Measurements from ENCODE around the gene SAPCD2. TPM values are rescaled to one million over a fixed set of nuclear protein-coding genes. Genes with fewer than 3 reads are reported as not detected.

Gene SAPCD2
- total and polyA plus RNA-seq, 2 of the 8 experiments (the other 6 are each of a cell fraction or from before 2014, with no cell fraction given), result 12.7 to 32.1 TPM

DNA sequence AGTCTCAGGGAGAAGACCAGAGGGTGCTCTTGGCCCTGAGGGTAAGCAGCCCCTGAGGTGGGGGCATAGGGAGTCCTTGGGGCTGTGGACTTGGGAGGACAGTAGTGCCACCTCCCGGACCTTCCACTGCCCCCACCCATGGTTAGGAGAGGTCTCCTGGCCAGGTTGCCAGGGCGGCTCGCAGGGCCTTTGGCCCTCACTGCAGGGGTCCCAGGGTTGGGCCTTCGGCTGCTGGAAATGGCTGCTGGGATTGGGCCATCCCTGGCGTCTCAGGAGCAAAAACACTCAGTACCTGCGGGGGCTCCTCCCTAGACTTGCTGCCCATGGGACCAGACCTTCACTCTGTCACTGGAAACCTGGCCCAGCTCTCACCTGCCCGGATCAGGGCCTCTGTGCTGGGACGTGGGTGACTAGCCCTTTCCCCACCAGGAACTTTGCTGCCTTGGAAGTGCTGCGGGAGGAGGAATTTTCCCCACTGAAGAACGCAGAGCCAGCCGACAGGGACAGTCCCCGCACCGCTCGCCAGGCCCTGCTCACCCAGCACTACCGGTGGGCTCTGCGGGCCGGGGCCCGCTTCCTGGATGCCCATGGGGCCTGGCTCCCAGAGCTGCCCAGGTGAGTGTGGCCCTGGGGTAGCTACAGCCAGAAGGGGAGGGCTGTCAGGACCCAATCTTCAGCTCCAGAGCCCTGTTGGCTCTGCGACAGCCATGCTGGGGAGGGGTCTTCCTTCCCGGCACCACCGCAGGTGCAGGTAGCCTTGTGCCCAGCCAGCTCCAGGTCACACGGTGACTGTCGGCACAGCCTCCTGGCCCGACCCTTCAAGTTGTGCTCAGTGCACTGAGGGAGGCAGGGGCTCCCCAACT lies 10.1 kb upstream of the SAPCD2 start:
- H3K56ac ChIP-seq (replicated peaks; ENCODE audit: insufficient read length, low read depth, low read length), result no peak overlapping the region
- no peaks in the 10 kb centered on the region; a peak in 1 of 8 replicates for H3K36me3 ChIP-seq (ENCODE audit: control insufficient read depth in 2 of 4, insufficient read depth in 4 of 4, low read length in 3 of 4)
- ChIA-PET CTCF (ENCODE audit: partially characterized antibody) (interaction anchor here (1.8 to 2.1 kb wide), 3 partner anchors 10 to 16 kb away, joined by 8 to 11 read pairs (median 10); partner anchors contain the start of gene SAPCD2), POLR2A (ENCODE audit: partially characterized antibody) (interaction anchor here (1.1 kb wide), 1 partner anchor 14 kb away, joined by 3 read pairs; no protein-coding TSS in a partner anchor)
- no peak overlapping the region for H2BK5ac ChIP-seq (ENCODE audit: low read depth, low read length)
- H3K14ac ChIP-seq (ENCODE audit: insufficient read length), result no peak overlapping the region
- H3K23ac ChIP-seq (ENCODE audit: insufficient read length), result no peak overlapping the region
- no peak overlapping the region for H2AFZ ChIP-seq (ENCODE audit: low read length)
- no peak overlapping the region for H3K4ac ChIP-seq (replicated peaks; ENCODE audit: insufficient read length, low read depth, low read length)
- H2BK12ac ChIP-seq (ENCODE audit: low read depth, low read length), result no peak overlapping the region
- no peaks in the 10 kb centered on the region for H3K79me1 ChIP-seq (ENCODE audit: low read depth, low read length)
- H4K91ac ChIP-seq (replicated peaks; ENCODE audit: insufficient read length, low read length), result no peak overlapping the region
- no peaks in the 10 kb centered on the region for H3K9me3 ChIP-seq (ENCODE audit: insufficient read depth in 2 of 2, low read depth in 1 of 2, low read length in 1 of 2)
- H3K4me3 ChIP-seq (ENCODE audit: extremely low read depth in 1 of 4, insufficient read depth in 2 of 4, low read depth in 3 of 4, low read length in 4 of 4), result no peak overlapping the region
- peaks cover 20 to 53% (median 35%) of the 10 kb centered on the region in 4 experiments for H3K27me3 ChIP-seq (replicated peaks in 1 of 4; ENCODE audit: control insufficient read depth in 3 of 4, extremely low read depth in 1 of 4, insufficient read depth in 3 of 4, low read length in 3 of 4)
- peaks cover 13% of the 10 kb centered on the region; the same call in 1 of the 2 replicates for H3K23me2 ChIP-seq (ENCODE audit: low read depth, low read length)
- FAIRE-seq, result no peak
- H3K27ac ChIP-seq (ENCODE audit: low read depth, low read length), result no peak overlapping the region
- no peak overlapping the region for H3K18ac ChIP-seq (ENCODE audit: extremely low read depth, low read length)
- no peak overlapping the region for H3K9ac ChIP-seq (replicated peaks in 1 of 4; ENCODE audit: extremely low read depth in 1 of 4, low read depth in 3 of 4, low read length in 3 of 4)
- H4K20me1 ChIP-seq (replicated peaks in 1 of 2; ENCODE audit: control insufficient read depth in 1 of 2, insufficient read depth in 2 of 2, low read length in 2 of 2), result peaks cover 0 to 7% of the 10 kb centered on the region in 2 experiments
- H2BK15ac ChIP-seq (ENCODE audit: low read length), result no peak overlapping the region
- peaks cover 0 to 13% (median 8%) of the 10 kb centered on the region in 4 experiments; a peak in 6 of 7 replicates for H3K4me1 ChIP-seq (replicated peaks in 1 of 4; ENCODE audit: control insufficient read depth in 3 of 4, insufficient read depth in 4 of 4, low read length in 3 of 4)
- no peak overlapping the region for H2BK120ac ChIP-seq (replicated peaks; ENCODE audit: low read depth, low read length)
- H3K4me2 ChIP-seq (ENCODE audit: insufficient read depth in 1 of 2, low read depth in 2 of 2, low read length in 2 of 2), result no peak overlapping the region
- 81% methylated on average over 21 of the region's 24 CpGs; no CpG with 5 or more reads in 1 of the 2 experiments for WGBS, 2 experiments (ENCODE audit: extremely low coverage in 1 of 2, insufficient coverage in 1 of 2, insufficient read length in 1 of 2, insufficient replicate concordance in 2 of 2, low coverage in 1 of 2, low lambda C conversion rate in 2 of 2, missing lambda C conversion rate in 1 of 2)
- no peak overlapping the region for H2AK5ac ChIP-seq (ENCODE audit: low read depth, low read length)
- no peak overlapping the region for H4K5ac ChIP-seq (ENCODE audit: insufficient read length, low read depth, low read length)
- H2BK20ac ChIP-seq (ENCODE audit: low read length), result no peak overlapping the region
- peak overlapping the region; percentile 59; the same call in 1 of the 2 replicates for H4K8ac ChIP-seq (ENCODE audit: extremely low read depth, insufficient read depth, low read length)
- DNase-seq (ENCODE audit: low read depth in 1 of 2, low spot score in 2 of 2), result no peak
- no peaks in the 10 kb centered on the region for H3K79me2 ChIP-seq (ENCODE audit: control insufficient read depth in 1 of 2, insufficient read depth in 2 of 2, low read length in 2 of 2)
- no peak for TF ChIP-seq TAF1 (IDR thresholded peaks at IDR 0.05; ENCODE audit: low read depth, low read length)
- TF ChIP-seq GTF2F1 (IDR thresholded peaks at IDR 0.05; ENCODE audit: borderline replicate concordance, low read depth, low read length), result no peak
- TF ChIP-seq KDM4A (IDR thresholded peaks at IDR 0.05; ENCODE audit: low read depth, low read length, severe bottlenecking), result no peak
- no peak for TF ChIP-seq RFX5 (IDR thresholded peaks at IDR 0.05; ENCODE audit: borderline replicate concordance, low read depth, low read length)
- no peak for TF ChIP-seq RXRA (IDR thresholded peaks at IDR 0.05; ENCODE audit: insufficient read depth, low read depth, low read length)
- no peak for TF ChIP-seq RBBP5 (IDR thresholded peaks at IDR 0.05; ENCODE audit: borderline replicate concordance, low read depth, low read length)
- TF ChIP-seq CHD1 (IDR thresholded peaks at IDR 0.05; ENCODE audit: low read depth, low read length), result no peak
- TF ChIP-seq, protein P1, sequence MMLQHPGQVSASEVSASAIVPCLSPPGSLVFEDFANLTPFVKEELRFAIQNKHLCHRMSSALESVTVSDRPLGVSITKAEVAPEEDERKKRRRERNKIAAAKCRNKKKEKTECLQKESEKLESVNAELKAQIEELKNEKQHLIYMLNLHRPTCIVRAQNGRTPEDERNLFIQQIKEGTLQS (IDR thresholded peaks at IDR 0.05; ENCODE audit: insufficient read depth, low read depth, low read length), result no peak
- TF ChIP-seq JUN (IDR thresholded peaks at IDR 0.05; ENCODE audit: low read depth, low read length), result no peak
- TF ChIP-seq ZNF274 (IDR thresholded peaks at IDR 0.05; ENCODE audit: borderline replicate concordance, extremely low read depth, low read length), result no peak
- no peak for TF ChIP-seq SP4 (IDR thresholded peaks at IDR 0.05; ENCODE audit: low read length)
- TF ChIP-seq KDM5A (IDR thresholded peaks at IDR 0.05; ENCODE audit: low read length), result no peak
